ENCODE measurements around the gene FOXG1. TPM values are rescaled to one million over a fixed set of nuclear protein-coding genes. Genes with fewer than 3 reads are reported as not detected.

FOXG1 gene
- total RNA-seq, 1 experiment from 2014 or later = 0.03 TPM

- peak overlapping the region; percentile 40 for H3K4me3 ChIP-seq
- no peak for DNase-seq
- H3K9me3 ChIP-seq = no peaks in the 10 kb centered on the region
- H3K36me3 ChIP-seq = no peaks in the 10 kb centered on the region
- H3K27me3 ChIP-seq = no peaks in the 10 kb centered on the region
These were observed 17.8 kb downstream of the FOXG1 start for GRCh38 chr14:28784096-28785048.

DNA sequence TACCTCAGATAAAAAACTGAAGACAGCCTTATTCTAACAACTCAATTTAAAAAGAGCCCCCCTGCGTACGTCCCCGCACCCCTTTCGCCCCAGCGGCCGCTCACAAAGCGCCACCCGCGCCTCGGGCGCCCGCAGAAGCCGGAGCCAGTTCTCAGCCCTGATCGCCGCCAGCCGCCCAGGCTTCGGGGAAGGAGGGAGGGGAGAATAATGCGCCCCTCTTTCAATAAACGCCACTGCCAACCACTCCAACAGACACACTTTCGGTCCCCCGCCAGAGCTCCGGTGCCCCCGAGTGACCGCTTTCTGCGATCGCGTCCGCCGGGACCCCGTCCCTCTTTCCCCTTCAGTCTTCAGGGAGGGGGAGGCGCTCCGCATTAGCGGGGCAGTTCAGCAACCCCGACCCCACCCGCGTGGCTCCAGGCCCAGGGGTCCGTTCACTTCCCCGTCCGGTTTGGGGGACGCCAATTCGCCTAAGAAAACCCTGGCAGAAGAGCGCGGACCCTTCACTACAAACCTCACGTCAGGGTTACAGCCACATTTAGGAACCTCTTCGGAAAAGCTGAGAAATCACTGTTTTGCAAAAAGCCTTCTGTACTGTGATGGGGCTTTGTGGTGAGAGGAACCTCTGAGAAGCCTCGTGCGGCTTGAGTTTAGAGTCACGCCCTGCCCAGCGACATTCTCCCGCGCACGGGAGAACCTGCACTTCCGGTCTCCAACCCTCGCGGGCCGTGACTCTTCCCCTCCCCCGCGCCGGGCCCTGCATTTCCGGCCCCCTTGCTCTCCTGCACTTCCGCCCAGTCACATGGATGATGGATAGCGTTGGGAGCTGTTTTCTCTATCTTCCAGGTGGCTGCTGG is 18.7 kb downstream of the FOXG1 start:
- H3K4me3 ChIP-seq = peak overlapping the region; percentile 40
- DNase-seq = peak; percentile 43
- no peaks in the 10 kb centered on the region for H3K36me3 ChIP-seq
- H3K27me3 ChIP-seq = no peaks in the 10 kb centered on the region
- no peaks in the 10 kb centered on the region for H3K9me3 ChIP-seq

GRCh38 chr14:28807518-28807917 is 40.9 kb downstream of the FOXG1 start:
- Histone ChIP-seq H3K27me3 (no peaks in the 10 kb centered on the region), H3K9me3 (no peaks in the 10 kb centered on the region), H3K4me3 (no peak overlapping the region), H3K36me3 (no peaks in the 10 kb centered on the region)
- no peak for DNase-seq

- Histone ChIP-seq H3K9me3 (no peaks in the 10 kb centered on the region), H3K27me3 (no peaks in the 10 kb centered on the region), H3K4me3 (no peak overlapping the region), H3K36me3 (no peaks in the 10 kb centered on the region)
- DNase-seq = peak; percentile 13
These were observed 47.2 kb downstream of the FOXG1 start for GRCh38 chr14:28813810-28814209.
